HUES48 (cell line): ENCODE measurements around the gene DGCR8.

Experiments
- H3K27ac ChIP-seq: one replicate; pipeline ENCODE4 v1.7.0; 2013; ENCODE audit warnings: low read depth, low read length, inconsistent platforms
- H3K27me3 ChIP-seq: 2 replicates; pipeline ENCODE4 v1.6.1; 2013; ENCODE audit warnings: mild to moderate bottlenecking, low read length; ENCODE audit not compliant: control insufficient read depth, insufficient read depth
- H3K36me3 ChIP-seq: 2 replicates; pipeline ENCODE4 v1.6.1; 2013; ENCODE audit warnings: low read length; ENCODE audit not compliant: control insufficient read depth, insufficient read depth
- H3K4me1 ChIP-seq: 2 replicates; pipeline ENCODE4 v1.6.1; 2013; ENCODE audit warnings: mild to moderate bottlenecking, low read length; ENCODE audit not compliant: control insufficient read depth, insufficient read depth
- H3K4me3 ChIP-seq: 2 replicates; pipeline ENCODE4 v1.5.1; 2013; ENCODE audit warnings: mild to moderate bottlenecking, low read depth, low read length
- H3K9ac ChIP-seq: 2 replicates; pipeline ENCODE4 v1.6.1; 2013; ENCODE audit warnings: mild to moderate bottlenecking, low read depth, low read length, moderate library complexity
- H3K9me3 ChIP-seq: 2 replicates; pipeline ENCODE4 v1.6.1; 2013; ENCODE audit warnings: low read length; ENCODE audit not compliant: control insufficient read depth, insufficient read depth

Gene DGCR8

DNA sequence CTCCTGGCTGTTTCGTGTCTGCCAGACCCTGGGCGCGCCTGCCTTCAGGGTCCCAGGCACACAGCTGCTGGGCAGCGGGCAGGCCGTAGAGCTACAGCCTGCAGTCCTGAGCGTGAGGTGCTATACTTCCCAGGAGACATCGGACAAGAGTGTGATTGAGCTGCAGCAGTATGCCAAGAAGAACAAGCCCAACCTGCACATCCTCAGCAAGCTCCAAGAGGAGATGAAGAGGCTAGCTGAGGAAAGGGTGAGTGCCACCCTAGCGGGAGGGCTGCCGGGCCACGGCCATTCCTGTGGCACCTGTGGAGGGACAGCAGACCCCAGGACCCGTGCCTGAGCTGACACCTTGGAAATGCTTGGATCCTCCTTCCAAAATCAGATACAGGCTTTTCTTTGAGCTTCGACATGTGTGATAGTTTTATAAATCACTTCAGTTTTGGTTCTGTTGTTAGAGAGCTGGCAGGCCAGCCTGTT, 28.8 kb downstream of the DGCR8 start:
- H3K4me1 ChIP-seq, result no peaks in the 10 kb centered on the region
- H3K27ac ChIP-seq, result no peak overlapping the region
- peaks cover 95% of the 10 kb centered on the region for H3K36me3 ChIP-seq

DNA sequence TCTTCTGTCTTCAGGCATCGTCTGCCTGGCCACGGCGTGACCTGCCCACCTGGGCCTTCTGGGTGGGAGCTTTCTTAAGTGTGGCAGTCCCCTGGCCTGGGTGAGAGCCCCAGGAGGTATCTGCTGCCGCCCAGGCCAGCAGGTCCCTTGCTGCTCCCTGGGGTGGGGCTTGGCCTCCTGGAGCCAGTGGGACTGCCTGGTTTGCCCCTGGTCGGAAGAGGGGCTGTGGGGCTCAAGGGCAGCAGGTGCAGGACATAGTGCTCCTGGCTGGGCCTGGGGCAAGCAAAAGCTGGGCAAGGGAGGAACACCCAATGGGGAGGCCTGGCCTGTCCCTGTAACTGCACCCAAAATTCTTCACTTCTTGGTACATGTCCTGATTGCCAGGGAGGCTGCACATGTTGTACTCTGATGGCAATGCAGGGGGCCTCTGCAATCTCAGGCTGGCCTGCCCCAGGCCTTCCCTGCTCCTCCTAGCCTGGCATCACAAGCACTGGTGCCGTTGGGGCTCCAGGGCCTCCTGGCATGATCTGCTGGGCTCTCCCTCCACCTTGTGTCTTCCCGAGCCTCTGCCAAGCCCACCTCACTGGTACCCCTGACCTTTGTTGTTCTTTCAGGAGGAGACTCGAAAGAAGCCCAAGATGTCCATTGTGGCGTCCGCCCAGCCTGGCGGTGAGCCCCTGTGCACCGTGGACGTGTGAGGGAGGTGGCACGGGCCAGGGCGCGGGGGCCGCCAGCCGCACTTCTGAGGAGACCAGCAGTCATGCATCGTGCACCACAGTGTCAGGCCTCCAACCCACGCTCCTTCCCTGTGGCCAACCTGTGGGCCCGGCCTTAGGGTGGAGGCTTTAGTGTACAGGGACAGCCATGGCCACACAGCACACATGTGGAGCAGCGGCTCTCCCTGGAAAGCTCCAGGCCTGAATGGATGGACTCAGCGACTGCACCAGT, 29.6 kb downstream of the DGCR8 start:
- no peaks in the 10 kb centered on the region for H3K9me3 ChIP-seq
- H3K36me3 ChIP-seq, result peaks cover 97% of the 10 kb centered on the region
- H3K4me3 ChIP-seq, result no peak overlapping the region
- no peak overlapping the region for H3K27ac ChIP-seq
- H3K4me1 ChIP-seq, result no peaks in the 10 kb centered on the region
- H3K9ac ChIP-seq, result no peak overlapping the region
- no peaks in the 10 kb centered on the region for H3K27me3 ChIP-seq

More for the DNA sequence above, 28.8 kb downstream of the DGCR8 start:
- no peaks in the 10 kb centered on the region for H3K9me3 ChIP-seq
- H3K9ac ChIP-seq, result no peak overlapping the region
- H3K4me3 ChIP-seq, result no peak overlapping the region
- no peaks in the 10 kb centered on the region for H3K27me3 ChIP-seq

DNA sequence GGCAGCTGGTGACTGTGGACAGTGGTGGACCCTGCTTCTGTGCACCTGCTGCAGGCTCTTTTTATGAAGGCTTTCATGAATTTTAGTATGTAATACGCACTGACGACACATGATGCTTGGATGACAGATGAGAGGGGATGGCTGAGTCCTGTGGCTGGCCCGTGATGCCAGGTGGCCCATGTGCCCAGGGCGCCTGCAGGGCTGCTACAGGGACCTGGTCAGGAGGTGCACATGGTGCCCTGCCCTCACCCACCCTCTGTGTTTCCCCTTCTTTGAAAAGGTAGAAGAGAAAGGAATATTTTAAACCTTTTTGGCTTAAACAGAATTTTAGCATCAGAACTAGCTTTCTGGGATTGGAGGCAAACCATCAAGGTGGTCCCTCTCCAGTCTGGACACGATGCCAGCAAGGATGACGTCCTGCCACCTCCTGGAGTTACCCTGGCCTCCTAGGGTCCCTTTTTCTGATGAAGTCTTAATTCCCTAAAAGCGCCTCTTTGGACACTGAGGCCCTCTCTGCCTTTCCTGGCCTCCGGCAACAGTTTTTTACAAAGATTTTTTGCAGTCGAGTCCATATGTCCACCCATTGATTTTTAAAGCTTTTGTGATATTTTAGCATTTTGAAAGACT, 30.4 kb downstream of the DGCR8 start:
- Histone ChIP-seq H3K36me3 (peaks cover 97% of the 10 kb centered on the region), H3K4me1 (no peaks in the 10 kb centered on the region), H3K27ac (no peak overlapping the region), H3K9ac (no peak overlapping the region), H3K27me3 (no peaks in the 10 kb centered on the region), H3K4me3 (no peak overlapping the region), H3K9me3 (no peaks in the 10 kb centered on the region)

DNA sequence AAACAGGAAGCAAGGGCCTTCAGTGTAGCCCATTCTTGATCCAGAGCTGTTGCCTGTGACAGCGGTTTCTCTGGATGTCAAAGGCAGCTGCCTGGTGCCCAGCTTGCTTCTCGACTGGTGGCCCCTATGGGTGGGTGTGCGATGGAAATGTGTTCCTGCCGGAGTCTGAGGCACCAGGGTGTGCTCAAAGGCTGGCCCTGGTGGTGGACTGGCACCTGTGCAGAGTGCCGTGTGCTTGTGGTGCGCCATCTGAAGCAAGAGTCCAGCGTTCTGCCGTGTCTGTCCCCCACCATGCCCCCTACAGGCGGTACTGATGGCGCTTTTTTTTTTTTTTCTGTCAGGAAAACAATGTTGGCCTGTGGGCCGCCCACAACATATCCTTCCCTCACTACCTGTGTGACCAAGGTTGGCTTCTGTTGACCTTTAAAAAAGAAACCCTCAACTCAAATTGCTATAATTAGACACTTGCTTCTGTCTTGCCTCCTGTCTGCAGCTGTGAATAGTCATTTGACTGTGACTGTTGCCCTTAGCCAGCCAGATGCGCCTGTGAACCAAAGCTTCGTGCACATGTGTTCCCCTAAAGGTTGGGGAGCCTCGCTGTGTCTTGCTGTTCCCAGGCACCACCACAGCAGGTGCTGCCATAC, 31.1 kb downstream of the DGCR8 start:
- Histone ChIP-seq H3K27me3 (no peaks in the 10 kb centered on the region), H3K9me3 (no peaks in the 10 kb centered on the region), H3K27ac (peak overlapping the region; percentile 67), H3K36me3 (peaks cover 96% of the 10 kb centered on the region), H3K9ac (no peak overlapping the region), H3K4me1 (no peaks in the 10 kb centered on the region), H3K4me3 (no peak overlapping the region)

DNA sequence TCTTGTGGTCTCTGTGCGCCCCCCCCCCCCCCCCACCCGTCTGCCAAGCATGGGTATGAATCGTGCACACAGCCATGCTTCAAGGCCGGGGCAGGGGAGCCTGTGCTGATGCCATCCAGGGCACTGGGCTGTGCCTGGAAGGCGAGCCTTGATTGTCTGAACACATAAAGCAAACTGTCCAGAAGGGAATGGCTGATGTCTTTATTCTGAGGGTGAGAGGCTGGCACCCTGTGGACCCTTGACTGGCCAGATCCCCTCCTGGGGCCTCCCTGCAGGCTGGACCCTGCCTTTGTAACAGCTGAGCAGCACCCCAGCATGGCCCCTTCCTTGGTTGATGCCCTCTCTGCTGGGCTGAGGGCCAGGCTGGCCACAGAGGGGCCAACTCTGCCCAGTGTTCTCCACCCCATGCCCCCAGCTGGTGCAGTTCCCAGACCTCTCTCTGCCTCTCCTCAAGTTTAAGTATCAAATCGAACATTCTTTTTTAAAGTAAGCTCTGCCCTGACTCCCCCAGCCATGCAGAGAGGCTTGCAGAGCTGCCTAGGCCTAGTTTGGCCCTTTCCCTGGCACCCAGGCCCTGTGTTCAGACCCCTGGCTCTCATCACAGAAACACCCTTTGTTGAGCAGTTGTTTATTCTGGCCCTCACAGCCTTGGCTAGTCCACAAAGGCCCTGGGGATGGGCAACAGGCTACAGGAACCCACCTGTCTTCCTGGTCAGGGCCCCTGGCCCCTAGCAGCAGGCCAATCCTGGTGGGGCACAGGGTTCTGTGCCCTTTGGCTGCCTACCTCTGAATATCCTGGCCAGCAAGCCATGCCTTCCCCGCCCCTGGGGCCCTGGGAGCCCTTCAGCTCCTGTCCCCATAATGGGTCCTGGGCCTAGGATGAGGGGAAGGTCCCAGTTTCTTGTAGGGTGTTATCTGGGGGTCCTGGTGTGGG, 31.9 kb downstream of the DGCR8 start:
- Histone ChIP-seq H3K9ac (no peak overlapping the region), H3K27ac (peak overlapping the region; percentile 67), H3K27me3 (no peaks in the 10 kb centered on the region), H3K36me3 (peaks cover 88% of the 10 kb centered on the region), H3K4me3 (no peak overlapping the region), H3K4me1 (no peaks in the 10 kb centered on the region), H3K9me3 (no peaks in the 10 kb centered on the region)

DNA sequence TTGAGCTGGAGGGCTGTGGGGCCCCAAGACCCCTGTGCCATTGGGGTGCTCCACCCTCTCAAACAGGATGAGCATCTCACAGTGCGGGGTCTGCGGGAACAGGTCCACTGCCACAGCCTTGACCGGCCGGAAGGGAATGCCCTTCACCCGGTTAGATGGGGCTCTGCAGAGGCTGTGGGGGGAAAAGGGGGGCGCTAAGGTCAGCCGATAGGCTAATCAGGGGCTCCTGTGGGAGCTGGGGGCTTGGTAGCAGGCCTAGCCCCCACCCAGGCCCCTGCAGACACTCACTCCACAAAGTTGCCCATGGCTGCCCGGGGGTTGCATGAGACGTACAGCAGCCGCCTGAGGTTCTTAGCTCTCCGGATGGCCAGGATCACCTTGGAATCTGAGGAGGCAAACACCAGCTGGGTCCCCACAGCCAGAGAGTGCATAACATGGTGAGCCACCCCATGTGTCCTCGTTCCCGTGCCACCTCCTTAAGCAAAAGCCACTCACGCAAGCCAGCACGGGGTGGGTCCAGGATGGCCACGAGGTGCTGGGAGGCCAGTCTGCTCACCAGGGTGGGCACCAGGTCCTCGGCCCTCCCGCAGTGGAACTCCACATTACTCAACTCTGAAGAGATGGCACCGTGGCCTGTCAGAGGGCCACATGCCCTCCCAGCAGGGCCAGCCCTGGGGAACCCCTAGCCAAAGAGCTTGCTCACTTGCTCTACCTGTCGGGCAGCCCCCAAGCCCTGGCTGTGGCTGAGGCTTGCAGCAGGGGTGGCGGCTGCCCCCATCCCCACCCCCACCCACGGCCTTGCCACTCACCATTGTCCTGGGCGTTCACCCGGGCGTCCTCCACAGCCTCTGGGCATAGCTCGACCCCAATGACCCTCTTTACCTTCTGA, 32.8 kb downstream of the DGCR8 start:
- H3K27me3 ChIP-seq, result no peaks in the 10 kb centered on the region
- H3K27ac ChIP-seq, result no peak overlapping the region
- H3K4me3 ChIP-seq, result no peak overlapping the region
- no peak overlapping the region for H3K9ac ChIP-seq
- no peaks in the 10 kb centered on the region for H3K4me1 ChIP-seq
- no peaks in the 10 kb centered on the region for H3K9me3 ChIP-seq
- H3K36me3 ChIP-seq, result peaks cover 79% of the 10 kb centered on the region

DNA sequence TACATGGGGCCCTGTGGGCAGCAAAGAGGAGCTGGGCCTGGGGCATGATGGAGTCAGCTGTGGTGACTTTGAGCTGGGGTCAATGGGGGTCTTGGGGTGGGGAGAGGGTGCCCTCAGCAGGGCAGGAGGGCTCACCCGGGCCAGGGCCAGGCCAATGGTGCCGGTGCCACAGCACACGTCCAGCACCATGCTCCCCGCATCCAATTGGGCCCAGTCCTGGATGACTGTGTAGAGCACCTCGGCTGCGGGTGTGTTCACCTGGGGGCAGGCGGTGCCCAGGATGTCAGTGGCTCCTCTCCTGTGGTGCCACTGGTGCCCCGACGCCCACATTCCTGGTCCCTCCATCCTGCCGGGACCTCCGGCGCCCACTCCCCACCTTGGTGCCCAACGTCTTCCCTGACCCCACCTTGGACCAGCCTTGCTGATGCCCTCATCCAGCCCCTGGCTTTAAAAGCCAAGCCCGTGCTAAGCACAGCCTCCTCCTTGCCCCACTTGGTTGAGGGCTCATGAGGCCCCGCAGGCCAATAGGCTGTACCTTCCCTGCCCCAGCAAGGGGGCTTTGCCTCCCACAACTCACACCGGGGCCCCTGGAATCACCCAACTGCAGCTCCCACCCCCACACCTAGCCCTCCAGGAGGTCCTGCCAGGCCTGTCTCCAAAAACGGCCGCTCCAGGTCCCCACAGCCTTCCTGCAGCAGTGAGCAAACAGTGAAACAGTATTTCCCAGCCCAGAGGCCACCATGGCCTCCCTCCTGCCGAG, 33.7 kb downstream of the DGCR8 start:
- Histone ChIP-seq H3K9ac (no peak overlapping the region), H3K27me3 (no peaks in the 10 kb centered on the region), H3K36me3 (peaks cover 77% of the 10 kb centered on the region), H3K4me3 (no peak overlapping the region), H3K27ac (no peak overlapping the region), H3K4me1 (0 out of 2 replicates have a peak, but pooled peaks cover 3% of the 10 kb centered on the region), H3K9me3 (no peaks in the 10 kb centered on the region)

DNA sequence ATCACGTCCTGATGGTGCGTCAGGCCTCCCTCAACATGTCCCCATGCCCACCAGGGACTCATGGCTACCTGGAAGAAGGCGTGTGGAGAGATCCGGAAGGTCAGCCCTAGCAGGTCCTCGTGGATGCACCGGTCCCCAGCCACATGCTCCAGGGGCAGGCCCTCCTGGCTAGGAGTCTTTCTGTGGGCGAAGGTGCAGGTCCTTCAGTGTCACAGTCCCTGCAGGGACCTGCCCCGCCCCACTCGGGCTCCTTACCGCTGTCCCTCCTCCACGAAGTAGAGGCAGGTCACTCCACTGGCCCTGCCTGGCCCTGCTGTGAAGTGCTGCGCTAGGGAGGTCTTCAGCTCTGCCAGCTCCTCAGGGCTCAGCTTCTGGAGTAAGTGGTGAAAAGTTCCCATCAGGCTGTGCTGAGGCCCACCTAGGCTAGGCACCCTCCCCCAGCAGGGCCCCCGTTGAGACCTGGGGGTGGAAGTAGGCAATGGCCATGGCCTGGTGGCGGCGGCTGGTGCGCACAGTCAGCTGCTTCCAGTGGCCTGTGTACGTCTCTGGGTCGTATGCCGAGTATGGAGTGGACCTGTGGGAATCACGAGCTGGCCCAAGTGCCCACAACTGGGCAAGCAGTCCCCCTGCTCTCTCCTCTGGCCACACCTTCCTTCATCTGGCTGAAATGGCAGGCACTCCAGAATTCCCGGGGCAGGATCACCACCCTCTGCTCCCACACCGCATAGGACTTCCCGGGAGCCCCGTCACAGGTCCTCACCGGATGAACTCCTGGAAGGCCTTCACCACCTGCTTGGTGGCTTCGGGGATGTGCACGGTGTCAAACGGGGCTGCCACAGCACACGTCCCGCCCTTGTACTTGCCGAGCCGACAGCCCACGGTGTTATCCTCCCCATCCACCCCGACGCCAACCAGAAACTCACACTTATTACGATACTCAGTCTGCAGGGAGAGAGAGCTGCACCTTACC, 34.8 kb downstream of the DGCR8 start:
- Histone ChIP-seq H3K4me3 (no peak overlapping the region), H3K36me3 (peaks cover 77% of the 10 kb centered on the region), H3K9ac (no peak overlapping the region), H3K4me1 (0 out of 2 replicates have a peak, but pooled peaks cover 7% of the 10 kb centered on the region), H3K27ac (no peak overlapping the region), H3K9me3 (no peaks in the 10 kb centered on the region), H3K27me3 (no peaks in the 10 kb centered on the region)
